Thyroid gland (tissue), 4 donors: ENCODE data around the gene FASTK.

Experiments
- CTCF ChIP-seq, 6 experiments: fragments of 200-600 bp in 3 of 6; fragments of 450-650 bp in 3 of 6; sonication (generic) in 3 of 6; IDR thresholded peaks; one replicate each; pipeline ENCODE4 v1.5.1; 2016 to 2019; ENCODE audit warnings: antibody characterized with exemption in 6 of 6, mild to moderate bottlenecking in 2 of 6, inconsistent platforms in 1 of 6, moderate library complexity in 1 of 6
- POLR2A ChIP-seq, 2 donors: fragments of 450-650 bp; IDR thresholded peaks; one replicate each; pipeline ENCODE4 v1.6.1; 2017; ENCODE audit warnings: antibody characterized with exemption in 2 of 2, mild to moderate bottlenecking in 2 of 2, moderate library complexity in 1 of 2

- TF ChIP-seq CTCF (IDR thresholded peaks at IDR 0.05) (no peak), POLR2A (IDR thresholded peaks at IDR 0.05) (no peak)
Measured at GRCh38 chr7:151064454-151064853, 16.2 kb downstream of the FASTK start.
